OCI-M2 (cell line): ENCODE measurements around the gene NBPF6.
"Not testable (repeated sequence)": the region's sequence is repeated elsewhere in the genome, so short reads cannot be mapped to it uniquely, and the experiment has no call there.

Experiments used
- DNase-seq: peaks from one replicate; lab custom pipeline; 2025; ENCODE audit not compliant: unreplicated experiment; lab: John Stamatoyannopoulos, UW

The NBPF6 gene

GRCh38 chr1:108496856-108497255 lies 46.7 kb downstream of the NBPF6 start:
- not testable (repeated sequence) for DNase-seq

GRCh38 chr1:108502138-108502537 lies 52.0 kb downstream of the NBPF6 start:
- no peak for DNase-seq

DNA sequence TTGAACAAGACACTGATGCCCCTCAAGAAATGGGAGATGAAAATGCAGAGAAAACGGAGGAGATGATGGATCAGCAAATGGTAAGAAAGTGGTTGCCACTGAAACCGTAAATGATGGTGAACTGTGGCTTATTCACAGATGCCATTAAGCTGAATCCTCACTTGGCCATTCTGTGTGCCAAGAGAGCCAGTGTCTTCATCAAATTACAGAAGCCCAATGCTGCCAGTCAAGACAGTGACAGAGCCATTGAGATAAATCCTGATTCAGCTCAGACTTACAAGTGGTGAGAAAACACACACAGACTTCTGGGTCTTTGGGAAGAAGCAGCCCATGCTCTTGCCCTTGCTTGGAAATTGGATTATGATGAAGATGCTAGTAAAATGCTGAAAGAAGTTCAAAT lies 52.5 kb downstream of the NBPF6 start:
- no peak for DNase-seq

- no peak for DNase-seq
Measured at GRCh38 chr1:108503062-108503733, 53.1 kb downstream of the NBPF6 start.

GRCh38 chr1:108504447-108504846 lies 54.3 kb downstream of the NBPF6 start:
- DNase-seq, result no peak

DNA sequence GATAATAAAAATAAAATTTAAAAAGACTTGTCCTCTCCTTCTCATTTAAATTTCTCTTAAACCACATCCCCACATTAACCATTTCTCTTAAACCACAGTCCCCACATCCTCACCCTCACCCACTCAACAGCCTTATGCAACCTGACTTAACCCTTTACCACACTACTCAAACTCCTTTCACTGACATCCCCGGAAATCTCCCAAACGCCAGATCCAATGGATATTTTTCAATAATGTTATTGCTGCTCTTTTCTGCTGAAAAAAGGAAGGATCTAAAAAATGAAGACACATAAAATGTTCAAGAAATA lies 55.6 kb downstream of the NBPF6 start:
- no peak for DNase-seq

- DNase-seq, result no peak
Measured at GRCh38 chr1:108511764-108512163, 61.6 kb downstream of the NBPF6 start.

DNA sequence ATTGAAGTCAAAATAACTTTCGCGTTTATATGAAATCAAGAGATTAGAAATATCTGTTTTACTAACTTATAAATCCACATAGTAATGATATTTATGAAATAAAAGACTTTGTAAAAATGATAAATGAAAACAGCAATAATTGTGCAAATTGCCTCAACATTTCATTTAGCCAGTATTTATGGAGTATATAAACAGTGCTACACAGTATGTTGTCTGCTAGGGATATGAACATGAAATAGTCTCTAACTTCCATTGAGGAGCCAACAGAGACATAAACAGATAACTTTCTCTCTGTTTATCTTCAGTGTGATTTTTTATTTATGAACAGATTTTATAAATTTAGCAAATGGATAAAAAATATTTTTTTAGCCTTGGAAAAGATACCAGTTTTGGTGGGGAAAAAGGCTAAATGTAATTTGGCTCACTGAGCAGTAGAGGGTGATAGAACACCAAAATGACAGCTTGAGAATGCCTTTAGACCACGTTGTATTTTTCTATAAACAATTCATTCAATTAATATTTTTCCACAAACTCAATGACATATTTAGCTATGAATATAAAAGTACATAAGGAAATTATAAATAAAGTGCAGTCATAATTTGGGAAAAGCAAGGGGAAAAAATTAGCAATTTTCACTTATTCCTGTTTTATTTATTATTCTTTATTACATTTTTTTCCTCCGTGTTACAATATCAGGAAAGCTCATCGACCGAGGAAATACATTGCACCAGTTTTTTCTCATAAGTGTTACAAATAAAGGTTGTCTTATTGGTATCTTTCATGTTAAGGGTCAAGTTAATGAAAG lies 62.3 kb downstream of the NBPF6 start:
- no peak for DNase-seq

DNA sequence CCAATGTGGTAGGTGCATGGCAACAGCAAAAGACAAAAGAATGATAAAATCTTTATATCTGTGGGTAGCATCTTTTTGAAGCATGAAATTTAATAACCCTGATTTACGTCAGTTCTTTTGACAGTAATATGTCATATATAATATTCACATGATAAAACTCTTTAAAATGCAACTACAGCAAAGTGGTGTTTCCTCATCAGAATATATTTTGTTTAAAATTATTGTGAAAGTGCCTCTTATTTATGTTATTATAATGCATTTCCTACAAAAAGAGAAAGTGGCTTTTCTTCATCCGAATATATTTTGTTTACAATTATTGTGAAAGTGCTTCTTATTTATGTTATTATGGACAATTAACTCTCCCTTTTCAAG lies 62.9 kb downstream of the NBPF6 start:
- no peak for DNase-seq

DNA sequence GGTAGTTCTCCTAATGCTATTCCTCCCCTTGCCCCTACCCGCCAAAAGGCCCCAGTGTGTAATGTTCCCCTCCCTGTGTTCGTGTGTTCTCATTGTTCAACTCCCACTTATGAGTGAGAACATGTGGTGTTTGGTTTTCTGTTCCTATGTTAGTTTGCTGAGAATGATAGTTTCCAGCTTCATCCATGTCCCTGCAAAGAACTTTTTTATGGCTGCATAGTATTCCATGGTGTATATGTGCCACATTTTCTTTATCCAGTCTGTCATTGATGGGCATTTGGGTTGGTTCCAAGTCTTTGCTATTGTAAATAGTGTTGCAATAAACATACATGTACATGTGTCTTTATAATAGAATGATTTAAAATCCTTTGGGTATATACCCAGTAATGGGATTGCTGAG lies 63.8 kb downstream of the NBPF6 start:
- DNase-seq, result not testable (repeated sequence)

DNA sequence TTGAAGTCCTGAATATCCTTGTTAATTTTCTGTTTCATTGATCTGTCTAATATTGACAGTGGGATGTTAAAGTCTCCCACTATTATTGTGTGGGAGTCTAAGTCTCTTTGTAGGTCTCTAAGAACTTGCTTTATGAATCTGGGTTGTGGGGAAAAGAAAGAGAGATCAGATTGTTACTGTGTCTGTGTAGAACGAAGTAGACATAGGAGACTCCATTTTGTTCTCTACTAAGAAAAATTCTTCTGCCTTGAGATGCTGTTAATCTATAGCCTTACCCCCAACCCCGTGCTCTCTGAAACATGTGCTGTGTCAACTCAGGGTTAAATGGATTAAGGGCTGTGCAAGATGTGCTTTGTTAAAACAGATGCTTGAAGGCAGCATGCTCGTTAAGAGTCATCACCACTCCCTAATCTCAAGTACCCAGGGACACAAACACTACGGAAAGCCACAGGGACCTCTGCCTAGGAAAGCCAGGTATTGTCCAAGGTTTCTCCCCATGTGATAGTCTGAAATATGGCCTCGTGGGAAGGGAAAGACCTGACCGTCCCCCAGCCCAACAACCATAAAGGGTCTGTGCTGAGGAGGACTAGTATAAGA lies 67.3 kb downstream of the NBPF6 start:
- DNase-seq, result not testable (repeated sequence)
